ENCODE measurements around the gene CD48. TPM values are rescaled to one million over a fixed set of nuclear protein-coding genes. Genes with fewer than 3 reads are reported as not detected.
A peak's percentile ranks its signal among the peaks of the same experiment; 100 is the strongest.

Gene CD48
- total RNA-seq, 1 donor from 2014 or later = 26.3 TPM

DNA sequence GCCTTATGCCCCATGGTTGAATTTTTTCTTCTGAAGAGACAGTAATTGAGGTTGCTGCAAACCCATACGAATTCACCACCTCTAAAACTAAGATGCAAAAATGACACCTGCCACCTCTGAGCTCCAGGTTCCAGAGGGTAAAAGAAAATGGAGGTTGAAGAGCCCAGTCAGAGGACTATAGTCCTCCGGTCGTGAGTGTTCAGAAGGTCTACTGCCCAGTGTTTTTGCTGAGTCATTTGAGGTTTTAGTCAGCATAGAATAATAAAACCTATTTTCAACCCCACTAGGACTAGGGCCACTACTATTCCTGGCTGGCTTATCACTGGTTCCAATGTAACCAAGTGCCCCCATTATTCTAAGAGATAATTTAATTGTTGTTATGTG, 14.5 kb upstream of the CD48 start:
- intact Hi-C loops (cut with DNase I) = no loop called here
- peak; percentile 31 to 50 for ATAC-seq
- Histone ChIP-seq H3K4me1 (peaks cover 13% of the 10 kb centered on the region), H3K4me3 (no peak overlapping the region), H3K36me3 (no peaks in the 10 kb centered on the region), H3K9me3 (no peaks in the 10 kb centered on the region), H3K27ac (peak overlapping the region; percentile 27), H3K27me3 (ENCODE audit: low read depth) (no peaks in the 10 kb centered on the region)
- no peak for DNase-seq
- TF ChIP-seq, protein P1, sequence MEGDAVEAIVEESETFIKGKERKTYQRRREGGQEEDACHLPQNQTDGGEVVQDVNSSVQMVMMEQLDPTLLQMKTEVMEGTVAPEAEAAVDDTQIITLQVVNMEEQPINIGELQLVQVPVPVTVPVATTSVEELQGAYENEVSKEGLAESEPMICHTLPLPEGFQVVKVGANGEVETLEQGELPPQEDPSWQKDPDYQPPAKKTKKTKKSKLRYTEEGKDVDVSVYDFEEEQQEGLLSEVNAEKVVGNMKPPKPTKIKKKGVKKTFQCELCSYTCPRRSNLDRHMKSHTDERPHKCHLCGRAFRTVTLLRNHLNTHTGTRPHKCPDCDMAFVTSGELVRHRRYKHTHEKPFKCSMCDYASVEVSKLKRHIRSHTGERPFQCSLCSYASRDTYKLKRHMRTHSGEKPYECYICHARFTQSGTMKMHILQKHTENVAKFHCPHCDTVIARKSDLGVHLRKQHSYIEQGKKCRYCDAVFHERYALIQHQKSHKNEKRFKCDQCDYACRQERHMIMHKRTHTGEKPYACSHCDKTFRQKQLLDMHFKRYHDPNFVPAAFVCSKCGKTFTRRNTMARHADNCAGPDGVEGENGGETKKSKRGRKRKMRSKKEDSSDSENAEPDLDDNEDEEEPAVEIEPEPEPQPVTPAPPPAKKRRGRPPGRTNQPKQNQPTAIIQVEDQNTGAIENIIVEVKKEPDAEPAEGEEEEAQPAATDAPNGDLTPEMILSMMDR (IDR thresholded peaks at IDR 0.05) = no peak

DNA sequence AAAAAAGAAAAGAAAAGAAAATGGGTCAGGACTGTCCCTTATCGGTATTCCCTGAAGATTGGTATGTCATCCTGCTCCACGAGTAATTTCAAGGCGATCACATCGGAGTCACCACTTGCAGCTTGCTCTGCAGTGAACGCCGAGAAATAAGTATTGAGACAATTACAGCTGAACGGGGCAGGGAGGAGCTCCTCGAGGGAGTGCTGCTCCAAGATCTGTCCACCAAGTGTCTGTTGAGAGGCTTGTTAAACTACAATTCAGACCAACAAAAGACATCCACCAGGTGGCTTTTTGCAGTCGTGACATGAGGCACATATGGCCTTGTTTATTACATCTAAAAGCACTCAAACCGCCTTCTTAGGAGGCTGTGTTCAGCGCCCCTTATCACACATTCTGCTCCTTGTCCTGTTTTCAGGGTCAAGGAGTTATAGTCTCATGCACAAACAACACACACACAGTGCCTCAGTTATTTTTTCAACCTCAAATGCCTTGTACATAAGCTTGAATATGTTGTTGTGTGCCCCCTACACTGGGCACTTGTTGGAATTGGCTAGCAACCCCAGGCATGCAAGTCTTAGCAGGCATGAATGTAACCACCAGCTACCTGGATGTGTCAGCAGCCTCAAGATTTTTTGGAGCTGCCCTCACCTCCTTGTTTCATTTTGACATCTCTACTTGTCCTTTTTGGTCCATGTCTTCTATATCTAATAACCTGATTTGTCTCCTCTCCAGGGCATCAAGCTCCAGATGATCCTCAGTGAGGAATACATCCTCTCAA, 13.0 kb upstream of the CD48 start:
- ATAC-seq (no peak), DNase-seq (no peak)
- Histone ChIP-seq H3K9me3 (no peaks in the 10 kb centered on the region), H3K4me1 (peaks cover 17% of the 10 kb centered on the region), H3K27ac (no peak overlapping the region), H3K36me3 (no peaks in the 10 kb centered on the region), H3K4me3 (no peak overlapping the region), H3K27me3 (ENCODE audit: low read depth) (no peaks in the 10 kb centered on the region)
- TF ChIP-seq, protein P1 (IDR thresholded peaks at IDR 0.05) = no peak
- intact Hi-C loops (cut with DNase I) = no loop called here

- H3K4me1 ChIP-seq = peaks cover 17% of the 10 kb centered on the region
- DNase-seq = no peak
- no peak overlapping the region for H3K4me3 ChIP-seq
- TF ChIP-seq, protein P1 (IDR thresholded peaks at IDR 0.05) = no peak
- H3K9me3 ChIP-seq = no peaks in the 10 kb centered on the region
- no peaks in the 10 kb centered on the region for H3K27me3 ChIP-seq (ENCODE audit: low read depth)
- no peak overlapping the region for H3K27ac ChIP-seq
- ATAC-seq = no peak
- intact Hi-C loops (cut with DNase I) = no loop called here
- no peaks in the 10 kb centered on the region for H3K36me3 ChIP-seq
Observed at GRCh38 chr1:160723332-160723731, 11.7 kb upstream of the CD48 start.

- TF ChIP-seq, protein P1 (IDR thresholded peaks at IDR 0.05) = no peak
- intact Hi-C loops (cut with DNase I) = no loop called here
- Histone ChIP-seq H3K36me3 (no peaks in the 10 kb centered on the region), H3K9me3 (no peaks in the 10 kb centered on the region), H3K4me1 (peaks cover 17% of the 10 kb centered on the region), H3K4me3 (no peak overlapping the region), H3K27me3 (ENCODE audit: low read depth) (no peaks in the 10 kb centered on the region), H3K27ac (no peak overlapping the region)
- DNase-seq (no peak), ATAC-seq (no peak)
Observed at GRCh38 chr1:160722726-160723125, 11.1 kb upstream of the CD48 start.

GRCh38 chr1:160721473-160721872, 9.9 kb upstream of the CD48 start:
- ATAC-seq (no peak), DNase-seq (no peak)
- H3K4me3 ChIP-seq = no peak overlapping the region
- H3K9me3 ChIP-seq = no peaks in the 10 kb centered on the region
- H3K27ac ChIP-seq = no peak overlapping the region
- H3K27me3 ChIP-seq (ENCODE audit: low read depth) = no peaks in the 10 kb centered on the region
- H3K4me1 ChIP-seq = peaks cover 11% of the 10 kb centered on the region
- intact Hi-C loops (cut with DNase I) = no loop called here
- H3K36me3 ChIP-seq = no peaks in the 10 kb centered on the region
- TF ChIP-seq, protein P1 (IDR thresholded peaks at IDR 0.05) = no peak
